Right lobe of liver (tissue), 6 donors: ENCODE data around the gene POLR3E. TPM values are rescaled to one million over a fixed set of nuclear protein-coding genes. Genes with fewer than 3 reads are reported as not detected.

ENCODE experiments used
- ATAC-seq, 4 donors: fragments of 200-7000 bp; cut with Tn5 transposase; one replicate each; pipeline ENCODE4 v1.9.1; 2020; ENCODE audit warnings: mild to moderate bottlenecking in 4 of 4, moderate library complexity in 4 of 4
- DNase-seq, 3 donors: peaks; one replicate each; pipeline ENCODE4 v3.0.0-alpha.2; 2020
- H3K27ac ChIP-seq, 3 donors: fragments of 200-600 bp; one replicate each; pipeline ENCODE4 v1.8.0; 2022
- H3K27me3 ChIP-seq, 2 donors: fragments of 200-600 bp; one replicate each; pipeline ENCODE4 v1.8.0; 2022
- H3K36me3 ChIP-seq, 4 donors: fragments of 200-600 bp; sonication (generic) in 1 of 4; one replicate each; pipeline versions ENCODE4 v1.5.1 to v1.8.0; 2017 to 2022; ENCODE audit warnings: control low read depth in 1 of 4
- H3K4me1 ChIP-seq, 4 donors: fragments of 200-600 bp; sonication (generic) in 1 of 4; one replicate each; pipeline versions ENCODE4 v1.5.1 to v1.8.0; 2017 to 2022; ENCODE audit warnings: control low read depth in 1 of 4
- H3K4me3 ChIP-seq, 3 donors: fragments of 200-600 bp; one replicate each; pipeline ENCODE4 v1.8.0; 2022
- H3K9me3 ChIP-seq, 4 donors: fragments of 200-600 bp; sonication (generic) in 1 of 4; one replicate each; pipeline versions ENCODE4 v1.5.1 to v1.8.0; 2017 to 2022; ENCODE audit warnings: control low read depth in 1 of 4
- POLR2A ChIP-seq: fragments of 450-650 bp; IDR thresholded peaks from one replicate; pipeline ENCODE4 v1.6.1; 2017; ENCODE audit warnings: antibody characterized with exemption, mild to moderate bottlenecking
- WGBS: methylation state at CpG from one replicate; pipeline ENCODE4 v1.1.6; 2018; ENCODE audit warnings: low coverage, low lambda C conversion rate; ENCODE audit not compliant: insufficient coverage; ENCODE audit errors: missing lambda C conversion rate; 5-methylcytosine and 5-hydroxymethylcytosine counted together
- intact Hi-C, 2 donors: fragments of 100-400 bp; cut with DNase I; formaldehyde crosslinking; loops; one replicate each; pipeline versions ENCODE4 v1.11.2 to v1.14.1; 2022
- total RNA-seq, 6 experiments: library from RNA; depleted of rRNA in 2 of 6; stranded (reverse); fragments of >200 nt in 2 of 6; fragmentation: NEBNext Ultra II Directional in 3 of 6; extraction: Animal tissue kit (Norgen Biotek cat#: 25700) in 3 of 6; gene quantifications; one replicate each; pipeline versions ENCODE4 v1.1.0 to v1.2.4, GENCODE V29; 2016 to 2023
- TF ChIP-seq, protein P1 (sequence below), 4 donors: fragments of 200-600 bp in 3 of 4; fragments of 450-650 bp in 1 of 4; IDR thresholded peaks; one replicate each; pipeline versions ENCODE4 v1.5.1 to v1.8.0; 2016 to 2022; ENCODE audit warnings: antibody characterized with exemption in 4 of 4, mild to moderate bottlenecking in 2 of 4
- donor health status: DM: no; HTN: yes; CAD: no.
- donor health status: DM: no; HTN: no; CAD: no.
- donor health status: DM: no; HTN: no; CAD: no.
- donor health status: DM: no; HTN: yes; CAD: no.
- donor health status: DM: no; HTN: yes; CAD: no.

Gene POLR3E
- total RNA-seq, 6 experiments from 2014 or later, result 15.8 to 35.7 (median 26.9) TPM

GRCh38 chr16:22352723-22353122 is 55.5 kb downstream of the POLR3E start:
- Histone ChIP-seq H3K4me3 (no peak overlapping the region), H3K27me3 (no peaks in the 10 kb centered on the region), H3K9me3 (no peaks in the 10 kb centered on the region), H3K4me1 (peaks cover 0 to 22% (median 9%) of the 10 kb centered on the region in 4 donors), H3K27ac (peak overlapping the region; percentile 61 to 82 (median 78)), H3K36me3 (peaks cover 0 to 19% (median 10%) of the 10 kb centered on the region in 4 donors)
- 99% methylated on average over 5 of the region's 5 CpGs for WGBS
- DNase-seq, result no peak
- intact Hi-C loops, result no loop called here
- no peak for ATAC-seq
- TF ChIP-seq POLR2A, result no peak
- TF ChIP-seq, protein P1, sequence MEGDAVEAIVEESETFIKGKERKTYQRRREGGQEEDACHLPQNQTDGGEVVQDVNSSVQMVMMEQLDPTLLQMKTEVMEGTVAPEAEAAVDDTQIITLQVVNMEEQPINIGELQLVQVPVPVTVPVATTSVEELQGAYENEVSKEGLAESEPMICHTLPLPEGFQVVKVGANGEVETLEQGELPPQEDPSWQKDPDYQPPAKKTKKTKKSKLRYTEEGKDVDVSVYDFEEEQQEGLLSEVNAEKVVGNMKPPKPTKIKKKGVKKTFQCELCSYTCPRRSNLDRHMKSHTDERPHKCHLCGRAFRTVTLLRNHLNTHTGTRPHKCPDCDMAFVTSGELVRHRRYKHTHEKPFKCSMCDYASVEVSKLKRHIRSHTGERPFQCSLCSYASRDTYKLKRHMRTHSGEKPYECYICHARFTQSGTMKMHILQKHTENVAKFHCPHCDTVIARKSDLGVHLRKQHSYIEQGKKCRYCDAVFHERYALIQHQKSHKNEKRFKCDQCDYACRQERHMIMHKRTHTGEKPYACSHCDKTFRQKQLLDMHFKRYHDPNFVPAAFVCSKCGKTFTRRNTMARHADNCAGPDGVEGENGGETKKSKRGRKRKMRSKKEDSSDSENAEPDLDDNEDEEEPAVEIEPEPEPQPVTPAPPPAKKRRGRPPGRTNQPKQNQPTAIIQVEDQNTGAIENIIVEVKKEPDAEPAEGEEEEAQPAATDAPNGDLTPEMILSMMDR (IDR thresholded peaks at IDR 0.05), result no peak

- H3K36me3 ChIP-seq, result peaks cover 0 to 13% (median 7%) of the 10 kb centered on the region in 4 donors
- peak overlapping the region; percentile 61 to 82 (median 78) for H3K27ac ChIP-seq
- peaks cover 0 to 22% (median 9%) of the 10 kb centered on the region in 4 donors for H3K4me1 ChIP-seq
- no peak for DNase-seq
- intact Hi-C loops, result no loop called here
- no peak overlapping the region for H3K4me3 ChIP-seq
- H3K27me3 ChIP-seq, result no peaks in the 10 kb centered on the region
- peak; percentile 64 to 82 (median 76) for ATAC-seq
- TF ChIP-seq, protein P1 (IDR thresholded peaks at IDR 0.05), result no peak
- no peak for TF ChIP-seq POLR2A
- H3K9me3 ChIP-seq, result no peaks in the 10 kb centered on the region
- 11% methylated on average over 3 of the region's 3 CpGs for WGBS
These were observed 56.1 kb downstream of the POLR3E start for GRCh38 chr16:22353191-22353919.

GRCh38 chr16:22353933-22354541 is 56.8 kb downstream of the POLR3E start:
- ATAC-seq (peak; percentile 84 to 93 (median 90)), DNase-seq (peak in 1 of 3 donors; percentile 78)
- Histone ChIP-seq H3K4me3 (no peak overlapping the region), H3K27ac (peak overlapping the region; percentile 61 to 82 (median 78)), H3K36me3 (peaks cover 0 to 7% (median 3%) of the 10 kb centered on the region in 4 donors), H3K9me3 (no peaks in the 10 kb centered on the region), H3K27me3 (no peaks in the 10 kb centered on the region), H3K4me1 (peaks cover 0 to 24% (median 9%) of the 10 kb centered on the region in 4 donors)
- intact Hi-C loops, result no loop called here
- whole genome bisulfite sequencing, result 20% methylated on average over 5 of the region's 5 CpGs
- TF ChIP-seq, protein P1 (IDR thresholded peaks at IDR 0.05), result no peak
- TF ChIP-seq POLR2A, result no peak

GRCh38 chr16:22355487-22355908 is 58.3 kb downstream of the POLR3E start:
- intact Hi-C loops, result no loop called here

More at GRCh38 chr16:22355487-22355908, 58.3 kb downstream of the POLR3E start:
- Histone ChIP-seq H3K9me3 (no peaks in the 10 kb centered on the region), H3K27me3 (no peaks in the 10 kb centered on the region), H3K36me3 (no peaks in the 10 kb centered on the region), H3K4me3 (no peak overlapping the region), H3K27ac (no peak overlapping the region), H3K4me1 (peaks cover 0 to 35% (median 13%) of the 10 kb centered on the region in 4 donors)
- no peak for DNase-seq
- no peak for ATAC-seq
- TF ChIP-seq, protein P1 (IDR thresholded peaks at IDR 0.05), result no peak
- TF ChIP-seq POLR2A, result no peak
